Jurkat, Clone E6-1 (cell line): ENCODE measurements around the gene HPS1.

ENCODE experiments used
- DNase-seq: peaks from one replicate; pipeline ENCODE4 v3.0.0-alpha.2; 2011; ENCODE audit warnings: low read depth, low spot score
- H3K4me3 ChIP-seq: 2 replicates; pipeline ENCODE4 v1.5.1; 2011; ENCODE audit warnings: mild to moderate bottlenecking, low read length, control low read depth, moderate library complexity

The HPS1 gene

GRCh38 chr10:98377536-98377935, 69.2 kb downstream of the HPS1 start:
- H3K4me3 ChIP-seq, result no peak overlapping the region
- no peak for DNase-seq

GRCh38 chr10:98377001-98377400, 69.7 kb downstream of the HPS1 start:
- DNase-seq, result no peak
- no peak overlapping the region for H3K4me3 ChIP-seq

GRCh38 chr10:98376485-98376884, 70.2 kb downstream of the HPS1 start:
- no peak overlapping the region for H3K4me3 ChIP-seq
- no peak for DNase-seq

GRCh38 chr10:98374217-98374985, 72.3 kb downstream of the HPS1 start:
- H3K4me3 ChIP-seq, result no peak overlapping the region
- no peak for DNase-seq

GRCh38 chr10:98373260-98374040, 73.3 kb downstream of the HPS1 start:
- DNase-seq, result no peak
- no peak overlapping the region for H3K4me3 ChIP-seq

- DNase-seq, result no peak
These were observed 75.6 kb downstream of the HPS1 start for GRCh38 chr10:98370831-98371820.

GRCh38 chr10:98369801-98370200, 76.9 kb downstream of the HPS1 start:
- no peak for DNase-seq
- no peak overlapping the region for H3K4me3 ChIP-seq

More at GRCh38 chr10:98370831-98371820, 75.6 kb downstream of the HPS1 start:
- no peak overlapping the region for H3K4me3 ChIP-seq

GRCh38 chr10:98368644-98369043, 78.1 kb downstream of the HPS1 start:
- H3K4me3 ChIP-seq, result no peak overlapping the region
- no peak for DNase-seq

- H3K4me3 ChIP-seq, result no peak overlapping the region
- no peak for DNase-seq
These were observed 78.9 kb downstream of the HPS1 start for GRCh38 chr10:98367604-98368451.
